ENCODE measurements around the gene CUL4A. TPM values are rescaled to one million over a fixed set of nuclear protein-coding genes. Genes with fewer than 3 reads are reported as not detected.

The CUL4A gene
- total and polyA plus RNA-seq, 9 of the 15 experiments (the other 6 are each of a cell fraction or from before 2014, with no cell fraction given), result 21.1 to 92.0 (median 63.2) TPM

DNA sequence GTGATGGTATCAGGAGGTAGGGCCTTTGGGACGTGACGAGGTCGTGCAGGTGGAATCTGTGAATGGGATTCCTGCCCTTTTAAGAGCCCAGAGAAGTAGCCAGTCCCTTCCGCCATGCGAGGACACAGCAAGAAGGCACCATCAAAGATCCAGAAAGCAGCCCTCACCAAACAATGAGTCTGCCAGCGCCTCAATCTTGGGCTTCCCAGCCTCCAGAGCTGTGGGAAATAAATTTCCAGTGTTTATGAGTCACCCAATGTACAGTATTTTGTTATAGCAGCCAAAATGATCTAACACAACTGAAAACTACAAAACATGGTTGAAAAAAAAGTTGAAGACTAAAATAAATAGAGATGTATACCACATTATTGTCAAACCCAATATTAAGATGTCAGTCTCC lies 70.7 kb downstream of the CUL4A start:
- no peak overlapping the region for H3K27ac ChIP-seq (ENCODE audit: extremely low read depth, low read depth, low read length)
- ChIA-PET POLR2A (no interaction called here), CTCF (ENCODE audit: low intra/inter-chr PET ratio) (no interaction called here)
- ATAC-seq, result no peak
- no peaks in the 10 kb centered on the region for H3K36me3 ChIP-seq (ENCODE audit: control insufficient read depth, insufficient read depth, low read length)
- intact Hi-C loops (cut with micrococcal nuclease), result no loop called here
- no peak for DNase-seq (ENCODE audit: extremely low read depth in 1 of 4, low spot score in 3 of 4)
- no peak for FAIRE-seq
- no peak overlapping the region for H3K9ac ChIP-seq (ENCODE audit: insufficient read depth in 1 of 2, low read depth in 2 of 2, low read length in 2 of 2)
- WGBS (ENCODE audit: insufficient coverage, low coverage, missing lambda C conversion rate), result 30% methylated on average over 6 of the region's 6 CpGs
- no peaks in the 10 kb centered on the region for H4K20me1 ChIP-seq (replicated peaks; ENCODE audit: control insufficient read depth, insufficient read depth, low read length)
- BruUV-seq (replicated peaks), result no TSS peak
- no peaks in the 10 kb centered on the region for H3K9me1 ChIP-seq (ENCODE audit: control insufficient read depth, insufficient read depth, low read length)
- no peak overlapping the region for H2AFZ ChIP-seq (ENCODE audit: low read depth, low read length)
- H3K79me2 ChIP-seq (ENCODE audit: control insufficient read depth, insufficient read depth, low read length), result no peaks in the 10 kb centered on the region
- H3K4me3 ChIP-seq, result no peak overlapping the region
- peaks cover 0 to 10% of the 10 kb centered on the region in 2 experiments; a peak in 3 of 5 replicates for H3K27me3 ChIP-seq (ENCODE audit: control insufficient read depth in 2 of 2, insufficient read depth in 2 of 2, low read length in 2 of 2)
- no peaks in the 10 kb centered on the region; a peak in 2 of 5 replicates for H3K4me1 ChIP-seq (replicated peaks in 1 of 2; ENCODE audit: control insufficient read depth in 2 of 2, insufficient read depth in 2 of 2, low read length in 2 of 2)
- in situ Hi-C loops (cut with MboI), result no loop called here
- H3K9me3 ChIP-seq (replicated peaks; ENCODE audit: control insufficient read depth, insufficient read depth, low read depth, low read length), result no peaks in the 10 kb centered on the region; the same call in 1 of the 2 replicates
- no peak overlapping the region for H3K4me2 ChIP-seq (ENCODE audit: insufficient read depth, low read length)
- TF ChIP-seq ZEB2 (IDR thresholded peaks at IDR 0.05) (no peak), ELF1 (tag; IDR thresholded peaks at IDR 0.05) (no peak), CBX2 (IDR thresholded peaks at IDR 0.05; ENCODE audit: insufficient read depth, low read length, poor library complexity, severe bottlenecking) (no peak), ZNF644 (tag; IDR thresholded peaks at IDR 0.05; ENCODE audit: low read depth) (no peak), KLF1 (tag; IDR thresholded peaks at IDR 0.05) (no peak), TRIM24 (IDR thresholded peaks at IDR 0.05) (no peak), SIX5 (IDR thresholded peaks at IDR 0.05; ENCODE audit: borderline replicate concordance in 1 of 2, insufficient read depth in 1 of 2, low read depth in 1 of 2, low read length in 2 of 2) (no peak), SAP30 (IDR thresholded peaks at IDR 0.05; ENCODE audit: borderline replicate concordance, insufficient read depth, low read depth, low read length, poor library complexity, severe bottlenecking) (no peak), YY1 (IDR thresholded peaks at IDR 0.05; ENCODE audit: borderline replicate concordance in 1 of 3, control insufficient read depth in 1 of 3, extremely low read depth in 1 of 3, insufficient read depth in 3 of 3, insufficient read length in 1 of 3, insufficient replicate concordance in 2 of 3, low read depth in 1 of 3, low read length in 2 of 3) (no peak), ZNF197 (CRISPR knock-in tag; IDR thresholded peaks at IDR 0.05; ENCODE audit: low read depth) (no peak), SPI1 (IDR thresholded peaks at IDR 0.05; ENCODE audit: borderline replicate concordance, low read depth, low read length) (no peak), KDM2B (CRISPR knock-in tag; IDR thresholded peaks at IDR 0.05) (no peak)
- TF ChIP-seq, protein P1, sequence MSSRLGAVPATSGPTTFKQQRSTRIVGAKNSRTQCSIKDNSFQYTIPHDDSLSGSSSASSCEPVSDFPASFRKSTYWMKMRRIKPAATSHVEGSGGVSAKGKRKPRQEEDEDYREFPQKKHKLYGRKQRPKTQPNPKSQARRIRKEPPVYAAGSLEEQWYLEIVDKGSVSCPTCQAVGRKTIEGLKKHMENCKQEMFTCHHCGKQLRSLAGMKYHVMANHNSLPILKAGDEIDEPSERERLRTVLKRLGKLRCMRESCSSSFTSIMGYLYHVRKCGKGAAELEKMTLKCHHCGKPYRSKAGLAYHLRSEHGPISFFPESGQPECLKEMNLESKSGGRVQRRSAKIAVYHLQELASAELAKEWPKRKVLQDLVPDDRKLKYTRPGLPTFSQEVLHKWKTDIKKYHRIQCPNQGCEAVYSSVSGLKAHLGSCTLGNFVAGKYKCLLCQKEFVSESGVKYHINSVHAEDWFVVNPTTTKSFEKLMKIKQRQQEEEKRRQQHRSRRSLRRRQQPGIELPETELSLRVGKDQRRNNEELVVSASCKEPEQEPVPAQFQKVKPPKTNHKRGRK (tag; IDR thresholded peaks at IDR 0.05), result no peak
- TF ChIP-seq, protein P2, sequence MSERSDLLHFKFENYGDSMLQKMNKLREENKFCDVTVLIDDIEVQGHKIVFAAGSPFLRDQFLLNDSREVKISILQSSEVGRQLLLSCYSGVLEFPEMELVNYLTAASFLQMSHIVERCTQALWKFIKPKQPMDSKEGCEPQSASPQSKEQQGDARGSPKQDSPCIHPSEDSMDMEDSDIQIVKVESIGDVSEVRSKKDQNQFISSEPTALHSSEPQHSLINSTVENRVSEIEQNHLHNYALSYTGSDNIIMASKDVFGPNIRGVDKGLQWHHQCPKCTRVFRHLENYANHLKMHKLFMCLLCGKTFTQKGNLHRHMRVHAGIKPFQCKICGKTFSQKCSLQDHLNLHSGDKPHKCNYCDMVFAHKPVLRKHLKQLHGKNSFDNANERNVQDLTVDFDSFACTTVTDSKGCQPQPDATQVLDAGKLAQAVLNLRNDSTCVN (CRISPR knock-in tag; IDR thresholded peaks at IDR 0.05), result no peak
- TF ChIP-seq, protein P3, sequence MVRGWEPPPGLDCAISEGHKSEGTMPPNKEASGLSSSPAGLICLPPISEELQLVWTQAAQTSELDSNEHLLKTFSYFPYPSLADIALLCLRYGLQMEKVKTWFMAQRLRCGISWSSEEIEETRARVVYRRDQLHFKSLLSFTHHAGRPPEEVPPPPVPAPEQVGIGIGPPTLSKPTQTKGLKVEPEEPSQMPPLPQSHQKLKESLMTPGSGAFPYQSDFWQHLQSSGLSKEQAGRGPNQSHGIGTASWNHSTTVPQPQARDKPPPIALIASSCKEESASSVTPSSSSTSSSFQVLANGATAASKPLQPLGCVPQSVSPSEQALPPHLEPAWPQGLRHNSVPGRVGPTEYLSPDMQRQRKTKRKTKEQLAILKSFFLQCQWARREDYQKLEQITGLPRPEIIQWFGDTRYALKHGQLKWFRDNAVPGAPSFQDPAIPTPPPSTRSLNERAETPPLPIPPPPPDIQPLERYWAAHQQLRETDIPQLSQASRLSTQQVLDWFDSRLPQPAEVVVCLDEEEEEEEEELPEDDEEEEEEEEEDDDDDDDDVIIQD (CRISPR knock-in tag; IDR thresholded peaks at IDR 0.05), result no peak
- TF ChIP-seq, protein P4, sequence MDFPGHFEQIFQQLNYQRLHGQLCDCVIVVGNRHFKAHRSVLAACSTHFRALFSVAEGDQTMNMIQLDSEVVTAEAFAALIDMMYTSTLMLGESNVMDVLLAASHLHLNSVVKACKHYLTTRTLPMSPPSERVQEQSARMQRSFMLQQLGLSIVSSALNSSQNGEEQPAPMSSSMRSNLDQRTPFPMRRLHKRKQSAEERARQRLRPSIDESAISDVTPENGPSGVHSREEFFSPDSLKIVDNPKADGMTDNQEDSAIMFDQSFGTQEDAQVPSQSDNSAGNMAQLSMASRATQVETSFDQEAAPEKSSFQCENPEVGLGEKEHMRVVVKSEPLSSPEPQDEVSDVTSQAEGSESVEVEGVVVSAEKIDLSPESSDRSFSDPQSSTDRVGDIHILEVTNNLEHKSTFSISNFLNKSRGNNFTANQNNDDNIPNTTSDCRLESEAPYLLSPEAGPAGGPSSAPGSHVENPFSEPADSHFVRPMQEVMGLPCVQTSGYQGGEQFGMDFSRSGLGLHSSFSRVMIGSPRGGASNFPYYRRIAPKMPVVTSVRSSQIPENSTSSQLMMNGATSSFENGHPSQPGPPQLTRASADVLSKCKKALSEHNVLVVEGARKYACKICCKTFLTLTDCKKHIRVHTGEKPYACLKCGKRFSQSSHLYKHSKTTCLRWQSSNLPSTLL (IDR thresholded peaks at IDR 0.05), result no peak

Data from K562 (cell line).